Neural cell (in vitro differentiated cells): Measurements from ENCODE around the gene PLPPR4. TPM values are rescaled to one million over a fixed set of nuclear protein-coding genes. Genes with fewer than 3 reads are reported as not detected.

Experiments
- H2AFZ ChIP-seq: fragments of 200-600, 300-800 bp; sonication (generic), shearing (Covaris generic); 2 replicates; pipeline ENCODE4 v1.6.0; 2014; ENCODE audit warnings: low read depth, mild to moderate bottlenecking, antibody characterized with exemption, low read length, moderate library complexity
- H3F3A ChIP-seq: fragments of 200-600 bp; shearing (Covaris generic); 2 replicates; pipeline ENCODE4 v1.6.1; 2016; ENCODE audit warnings: mild to moderate bottlenecking, moderate library complexity, mixed read lengths, antibody characterized with exemption, low read length; ENCODE audit not compliant: insufficient read depth, poor library complexity, severe bottlenecking
- H3K27ac ChIP-seq: fragments of 200-600, 300-800 bp; sonication (generic), shearing (Covaris generic); 2 replicates; pipeline ENCODE4 v1.5.1; 2014; ENCODE audit warnings: mild to moderate bottlenecking, low read length, moderate library complexity
- H3K27me3 ChIP-seq: fragments of 300-800, 200-600 bp; sonication (generic), shearing (Covaris generic); 2 replicates; pipeline ENCODE4 v1.6.0; 2014; ENCODE audit warnings: mild to moderate bottlenecking, low read depth, low read length, moderate library complexity; ENCODE audit not compliant: insufficient read depth
- H3K36me3 ChIP-seq: fragments of 300-800, 200-600 bp; sonication (generic), shearing (Covaris generic); 2 replicates; pipeline ENCODE4 v1.5.1; 2014; ENCODE audit warnings: mild to moderate bottlenecking, antibody characterized with exemption, low read length, moderate library complexity; ENCODE audit not compliant: insufficient read depth
- H3K4me2 ChIP-seq: fragments of 300-800, 200-600 bp; sonication (generic), shearing (Covaris generic); 2 replicates; pipeline ENCODE4 v1.6.0; 2014; ENCODE audit warnings: mild to moderate bottlenecking, low read length
- H3K4me3 ChIP-seq: fragments of 300-800, 200-600 bp; sonication (generic), shearing (Covaris generic); 2 replicates; pipeline ENCODE4 v1.5.1; 2014; ENCODE audit warnings: mild to moderate bottlenecking, low read length, moderate library complexity
- H3K79me2 ChIP-seq: fragments of 200-600 bp; shearing (Covaris generic); replicated peaks from 2 replicates; pipeline ENCODE4 v1.6.0; 2014; ENCODE audit warnings: mild to moderate bottlenecking, low read length, moderate library complexity; ENCODE audit not compliant: insufficient read depth
- H3K9ac ChIP-seq: fragments of 300-800, 200-600 bp; sonication (generic), shearing (Covaris generic); 2 replicates; pipeline ENCODE4 v1.6.1; 2016; ENCODE audit warnings: mild to moderate bottlenecking, low read length, mixed read lengths
- H3K9me2 ChIP-seq: fragments of 200-600 bp; shearing (Covaris generic); 2 replicates; pipeline ENCODE4 v1.6.1; 2016; ENCODE audit warnings: mild to moderate bottlenecking, low read length, mixed read lengths; ENCODE audit not compliant: insufficient read depth
- H3K9me3 ChIP-seq: fragments of 200-600, 300-800 bp; sonication (generic), shearing (Covaris generic); 2 replicates; pipeline ENCODE4 v1.6.1; 2016; ENCODE audit warnings: mild to moderate bottlenecking, mixed run types, low read length, moderate library complexity, mixed read lengths
- H4K20me1 ChIP-seq: fragments of 200-600 bp; shearing (Covaris generic); 2 replicates; pipeline ENCODE4 v1.6.1; 2016; ENCODE audit warnings: mild to moderate bottlenecking, mixed run types; ENCODE audit not compliant: insufficient read depth
- EP300 ChIP-seq: fragments of 450-650 bp; conservative IDR thresholded peaks from 2 replicates; pipeline ENCODE4 v1.6.1; 2014; ENCODE audit warnings: antibody characterized with exemption, mild to moderate bottlenecking, moderate library complexity; ENCODE audit not compliant: poor library complexity, severe bottlenecking
- EZH2 ChIP-seq: fragments of 200-600, 300-800 bp; shearing (Covaris generic), sonication (generic); IDR thresholded peaks from 2 replicates; pipeline ENCODE4 v1.6.1; 2014; ENCODE audit warnings: antibody characterized with exemption, low read length, borderline replicate concordance, mild to moderate bottlenecking; ENCODE audit not compliant: insufficient read depth, poor library complexity, severe bottlenecking
- MXI1 ChIP-seq: fragments of 450-650 bp; conservative IDR thresholded peaks from 2 replicates; pipeline ENCODE4 v1.6.1; 2014; ENCODE audit warnings: antibody characterized with exemption, mild to moderate bottlenecking; ENCODE audit not compliant: poor library complexity, severe bottlenecking
- POLR2AphosphoS5 ChIP-seq: IDR thresholded peaks from 2 replicates; pipeline ENCODE4 v1.6.1; 2012
- RAD21 ChIP-seq: fragments of 450-650 bp; conservative IDR thresholded peaks from 2 replicates; pipeline ENCODE4 v1.6.1; 2014; ENCODE audit warnings: antibody characterized with exemption, mild to moderate bottlenecking, moderate library complexity
- SMC3 ChIP-seq: fragments of 450-650 bp; conservative IDR thresholded peaks from 2 replicates; pipeline ENCODE4 v1.6.1; 2014; ENCODE audit warnings: antibody characterized with exemption, mild to moderate bottlenecking, moderate library complexity; ENCODE audit not compliant: poor library complexity
- TAF1 ChIP-seq: IDR thresholded peaks from 2 replicates; pipeline ENCODE4 v1.6.1; 2012; ENCODE audit warnings: low read depth
- polyA plus RNA-seq: library from polyadenylated mRNA; depleted of rRNA; stranded (reverse); fragments of >200 nt; gene quantifications from 2 replicates; pipeline ENCODE4 v1.2.3, GENCODE V29; 2014
- TF ChIP-seq, protein P1 (sequence below): fragments of 450-650 bp; IDR thresholded peaks from 2 replicates; pipeline ENCODE4 v1.5.1; 2014; ENCODE audit warnings: antibody characterized with exemption, mild to moderate bottlenecking, moderate library complexity; ENCODE audit not compliant: poor library complexity, severe bottlenecking
- TF ChIP-seq, protein P2 (sequence below): IDR thresholded peaks from 2 replicates; pipeline ENCODE4 v1.6.1; 2012; ENCODE audit warnings: borderline replicate concordance

The PLPPR4 gene
- polyA plus RNA-seq, 1 donor from 2014 or later: 36.8 TPM

DNA sequence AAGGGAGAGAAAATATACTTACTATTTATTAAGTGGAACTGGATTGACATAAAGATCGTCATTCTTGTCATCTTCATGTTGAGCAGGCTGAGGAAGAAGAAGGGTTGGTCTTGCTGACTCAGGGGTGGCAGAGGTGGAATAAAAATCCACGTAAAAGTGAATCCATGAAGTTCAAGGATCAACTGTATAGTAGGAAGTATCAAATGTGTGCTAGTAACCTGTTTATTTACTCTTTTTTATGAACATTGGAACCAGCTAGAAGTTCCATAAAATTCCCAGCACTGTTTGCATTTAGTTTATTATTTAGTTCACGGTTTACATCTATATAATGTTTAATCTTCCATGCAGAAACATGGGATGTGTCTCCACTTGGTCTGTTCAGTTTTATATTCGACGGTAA lies 70.7 kb downstream of the PLPPR4 start:
- peak overlapping the region; percentile 69 for H3K27ac ChIP-seq
- no peaks in the 10 kb centered on the region for H3K36me3 ChIP-seq
- no peak overlapping the region for H2AFZ ChIP-seq
- H3K9me2 ChIP-seq: no peaks in the 10 kb centered on the region
- H3K79me2 ChIP-seq: no peaks in the 10 kb centered on the region
- H3K27me3 ChIP-seq: no peaks in the 10 kb centered on the region
- peak overlapping the region; percentile 14 for H3K4me2 ChIP-seq
- H3F3A ChIP-seq: no peaks in the 10 kb centered on the region
- TF ChIP-seq SMC3: no peak
- TF ChIP-seq EZH2: no peak
- TF ChIP-seq, protein P1, sequence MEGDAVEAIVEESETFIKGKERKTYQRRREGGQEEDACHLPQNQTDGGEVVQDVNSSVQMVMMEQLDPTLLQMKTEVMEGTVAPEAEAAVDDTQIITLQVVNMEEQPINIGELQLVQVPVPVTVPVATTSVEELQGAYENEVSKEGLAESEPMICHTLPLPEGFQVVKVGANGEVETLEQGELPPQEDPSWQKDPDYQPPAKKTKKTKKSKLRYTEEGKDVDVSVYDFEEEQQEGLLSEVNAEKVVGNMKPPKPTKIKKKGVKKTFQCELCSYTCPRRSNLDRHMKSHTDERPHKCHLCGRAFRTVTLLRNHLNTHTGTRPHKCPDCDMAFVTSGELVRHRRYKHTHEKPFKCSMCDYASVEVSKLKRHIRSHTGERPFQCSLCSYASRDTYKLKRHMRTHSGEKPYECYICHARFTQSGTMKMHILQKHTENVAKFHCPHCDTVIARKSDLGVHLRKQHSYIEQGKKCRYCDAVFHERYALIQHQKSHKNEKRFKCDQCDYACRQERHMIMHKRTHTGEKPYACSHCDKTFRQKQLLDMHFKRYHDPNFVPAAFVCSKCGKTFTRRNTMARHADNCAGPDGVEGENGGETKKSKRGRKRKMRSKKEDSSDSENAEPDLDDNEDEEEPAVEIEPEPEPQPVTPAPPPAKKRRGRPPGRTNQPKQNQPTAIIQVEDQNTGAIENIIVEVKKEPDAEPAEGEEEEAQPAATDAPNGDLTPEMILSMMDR: no peak
- TF ChIP-seq POLR2AphosphoS5: no peak
- no peak for TF ChIP-seq EP300
- no peak for TF ChIP-seq TAF1
- no peak for TF ChIP-seq RAD21
- TF ChIP-seq, protein P2, sequence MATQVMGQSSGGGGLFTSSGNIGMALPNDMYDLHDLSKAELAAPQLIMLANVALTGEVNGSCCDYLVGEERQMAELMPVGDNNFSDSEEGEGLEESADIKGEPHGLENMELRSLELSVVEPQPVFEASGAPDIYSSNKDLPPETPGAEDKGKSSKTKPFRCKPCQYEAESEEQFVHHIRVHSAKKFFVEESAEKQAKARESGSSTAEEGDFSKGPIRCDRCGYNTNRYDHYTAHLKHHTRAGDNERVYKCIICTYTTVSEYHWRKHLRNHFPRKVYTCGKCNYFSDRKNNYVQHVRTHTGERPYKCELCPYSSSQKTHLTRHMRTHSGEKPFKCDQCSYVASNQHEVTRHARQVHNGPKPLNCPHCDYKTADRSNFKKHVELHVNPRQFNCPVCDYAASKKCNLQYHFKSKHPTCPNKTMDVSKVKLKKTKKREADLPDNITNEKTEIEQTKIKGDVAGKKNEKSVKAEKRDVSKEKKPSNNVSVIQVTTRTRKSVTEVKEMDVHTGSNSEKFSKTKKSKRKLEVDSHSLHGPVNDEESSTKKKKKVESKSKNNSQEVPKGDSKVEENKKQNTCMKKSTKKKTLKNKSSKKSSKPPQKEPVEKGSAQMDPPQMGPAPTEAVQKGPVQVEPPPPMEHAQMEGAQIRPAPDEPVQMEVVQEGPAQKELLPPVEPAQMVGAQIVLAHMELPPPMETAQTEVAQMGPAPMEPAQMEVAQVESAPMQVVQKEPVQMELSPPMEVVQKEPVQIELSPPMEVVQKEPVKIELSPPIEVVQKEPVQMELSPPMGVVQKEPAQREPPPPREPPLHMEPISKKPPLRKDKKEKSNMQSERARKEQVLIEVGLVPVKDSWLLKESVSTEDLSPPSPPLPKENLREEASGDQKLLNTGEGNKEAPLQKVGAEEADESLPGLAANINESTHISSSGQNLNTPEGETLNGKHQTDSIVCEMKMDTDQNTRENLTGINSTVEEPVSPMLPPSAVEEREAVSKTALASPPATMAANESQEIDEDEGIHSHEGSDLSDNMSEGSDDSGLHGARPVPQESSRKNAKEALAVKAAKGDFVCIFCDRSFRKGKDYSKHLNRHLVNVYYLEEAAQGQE: no peak
- no peak for TF ChIP-seq MXI1
- H3K9ac ChIP-seq: no peak overlapping the region
- H4K20me1 ChIP-seq: no peaks in the 10 kb centered on the region
- no peak overlapping the region for H3K4me3 ChIP-seq
- H3K9me3 ChIP-seq: no peaks in the 10 kb centered on the region

DNA sequence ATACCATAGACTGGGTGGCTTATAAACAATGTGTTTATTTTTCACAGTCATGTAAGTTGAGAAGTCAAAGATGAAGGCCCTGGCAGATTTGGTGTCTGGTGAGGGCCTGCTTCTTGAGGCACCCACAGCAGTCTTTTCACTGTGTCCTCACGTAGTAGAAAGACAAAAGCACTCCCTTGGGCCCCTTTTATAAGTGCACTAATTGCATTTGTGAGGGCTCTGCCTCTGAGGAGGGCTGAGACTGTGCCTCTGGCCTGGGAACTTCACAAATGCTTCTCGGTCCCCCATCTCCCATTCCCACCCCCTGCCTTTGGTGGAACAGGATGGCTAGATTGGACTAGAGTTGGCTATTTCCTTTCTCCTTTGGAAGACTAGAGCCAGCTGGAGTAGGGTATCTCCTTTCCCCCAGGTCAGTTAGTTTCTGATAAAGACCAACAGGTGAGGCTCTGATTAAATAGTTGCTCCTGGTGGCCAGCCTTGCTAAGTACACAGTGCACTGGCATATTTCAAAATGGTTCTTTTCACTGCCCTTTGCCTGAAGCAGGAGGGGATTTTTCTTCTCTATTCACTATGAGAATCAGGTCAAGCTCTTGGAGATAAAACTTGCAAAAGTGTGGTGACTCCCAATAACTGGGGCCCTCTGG lies 82.9 kb downstream of the PLPPR4 start:
- Histone ChIP-seq H3K9ac (no peak overlapping the region), H3K4me3 (no peak overlapping the region), H3K9me3 (no peaks in the 10 kb centered on the region), H4K20me1 (no peaks in the 10 kb centered on the region), H3K27me3 (no peaks in the 10 kb centered on the region), H3K79me2 (no peaks in the 10 kb centered on the region), H3K9me2 (no peaks in the 10 kb centered on the region), H3K36me3 (no peaks in the 10 kb centered on the region), H2AFZ (no peak overlapping the region), H3K4me2 (no peak overlapping the region), H3K27ac (no peak overlapping the region), H3F3A (no peaks in the 10 kb centered on the region)
- TF ChIP-seq, protein P1: no peak
- TF ChIP-seq EP300 (no peak), MXI1 (no peak), EZH2 (no peak), SMC3 (no peak), TAF1 (no peak), POLR2AphosphoS5 (no peak), RAD21 (no peak)
- TF ChIP-seq, protein P2: no peak
